ENCODE data around the gene IL1RAPL2.
"Not testable (repeated sequence)": the region's sequence is repeated elsewhere in the genome, so short reads cannot be mapped to it uniquely, and the experiment has no call there.

The IL1RAPL2 gene

DNA sequence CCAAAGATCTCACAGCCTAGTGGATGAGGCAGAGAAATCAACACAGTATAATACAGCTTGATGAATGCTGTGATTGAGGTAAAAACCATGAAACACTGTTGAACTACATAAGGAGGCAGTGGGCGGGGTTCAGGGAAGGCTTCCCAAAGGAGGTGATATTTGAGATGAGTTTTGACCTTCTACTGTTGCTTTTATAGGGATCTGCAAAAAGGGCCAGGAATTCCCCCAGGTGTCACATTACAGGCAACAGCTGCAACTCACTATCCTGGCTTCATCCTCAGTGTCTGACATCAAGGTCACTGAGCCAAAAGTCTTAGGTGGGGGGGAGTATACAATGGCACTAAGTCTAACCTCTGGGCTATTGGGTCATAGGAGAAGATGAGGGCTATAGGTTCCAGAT is 1070.7 kb downstream of the IL1RAPL2 start:
- no peak for DNase-seq

DNA sequence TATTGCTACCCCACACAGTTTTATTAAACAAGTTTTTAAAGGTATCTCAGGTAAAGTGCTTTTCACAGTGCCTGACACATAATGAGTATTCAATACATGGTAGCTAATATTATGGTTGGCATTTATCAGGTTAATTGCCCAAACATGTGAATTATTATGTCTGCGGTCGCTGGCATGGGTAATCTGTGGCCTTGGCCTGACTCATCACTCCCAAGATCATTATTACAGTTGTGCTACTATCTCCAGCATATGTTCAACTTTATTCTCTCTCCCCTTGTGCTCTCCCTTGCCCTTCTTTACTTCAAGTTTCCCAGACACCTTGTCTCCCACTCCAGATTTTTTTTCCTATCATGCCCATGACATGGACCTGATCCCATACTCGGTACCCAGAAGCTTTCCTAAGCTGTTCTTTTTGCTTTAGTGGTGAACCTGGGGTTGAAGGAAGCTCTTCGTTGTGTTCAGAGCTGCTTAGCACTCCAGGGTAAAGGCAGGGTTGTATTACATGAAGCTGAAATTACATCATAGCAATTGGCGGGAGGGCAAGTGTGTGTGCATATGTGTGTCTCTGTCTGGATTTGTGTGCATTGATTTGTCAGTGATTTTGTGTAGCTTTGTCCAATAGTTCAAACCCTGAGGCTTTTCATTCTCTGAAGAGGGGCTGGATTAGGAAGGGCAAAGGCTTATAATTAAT is 1079.8 kb downstream of the IL1RAPL2 start:
- peak; percentile 1 for DNase-seq

DNA sequence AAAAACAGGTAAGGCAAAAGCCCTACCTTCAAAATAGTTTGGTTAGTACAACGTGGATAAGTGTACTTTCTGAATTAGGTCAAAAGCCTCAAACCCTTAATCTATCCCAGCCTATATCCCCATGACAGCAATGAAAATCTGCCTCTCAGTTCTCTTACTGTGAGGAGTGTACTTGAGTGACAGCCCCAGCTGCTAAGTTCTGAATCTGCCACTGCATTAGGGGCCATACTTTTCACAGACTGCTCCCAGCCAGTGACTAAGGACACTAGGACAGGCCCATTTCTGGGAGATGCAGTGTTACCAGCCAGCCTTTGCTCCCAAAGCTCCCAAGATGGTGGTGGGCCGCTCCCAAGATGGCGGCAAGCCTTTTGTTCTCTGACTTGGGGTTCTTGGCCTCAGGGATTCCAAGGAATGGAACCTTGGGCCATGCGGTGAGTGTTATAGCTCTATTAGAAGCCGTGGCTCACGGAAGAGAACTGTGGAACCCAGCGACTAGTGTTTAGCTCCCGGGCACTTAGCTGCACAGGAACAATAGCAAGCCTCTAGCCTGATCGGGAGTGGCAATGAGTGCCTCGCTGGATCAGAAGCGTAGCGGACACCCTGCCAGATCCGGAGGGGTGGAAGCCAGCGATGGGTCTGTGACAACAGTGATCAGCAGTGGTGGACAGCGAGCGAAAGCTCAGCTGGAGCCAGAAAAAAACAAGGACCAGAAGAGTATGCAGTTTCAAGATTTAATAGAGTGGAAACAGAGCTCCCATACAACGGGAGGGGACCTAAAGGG is 1080.8 kb downstream of the IL1RAPL2 start:
- DNase-seq, result no peak

DNA sequence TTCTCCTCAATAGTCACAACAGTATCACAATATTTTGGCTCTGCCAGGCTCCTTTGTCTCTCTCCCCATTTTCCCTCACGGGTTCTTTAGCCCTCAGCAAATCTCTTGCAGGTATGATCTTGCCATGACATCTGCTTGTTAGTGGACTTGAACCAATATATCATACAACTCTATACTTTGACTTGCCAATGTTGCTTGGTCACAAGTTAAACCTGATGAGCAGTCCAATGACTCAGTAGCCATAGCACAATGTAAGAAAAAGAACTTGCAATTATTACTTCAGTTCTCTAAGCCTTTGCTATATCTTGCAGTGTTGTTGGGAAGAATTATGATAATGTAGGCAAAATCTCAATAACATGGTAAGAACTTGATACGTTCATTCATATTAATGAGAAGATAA is 1081.8 kb downstream of the IL1RAPL2 start:
- DNase-seq, result no peak

DNA sequence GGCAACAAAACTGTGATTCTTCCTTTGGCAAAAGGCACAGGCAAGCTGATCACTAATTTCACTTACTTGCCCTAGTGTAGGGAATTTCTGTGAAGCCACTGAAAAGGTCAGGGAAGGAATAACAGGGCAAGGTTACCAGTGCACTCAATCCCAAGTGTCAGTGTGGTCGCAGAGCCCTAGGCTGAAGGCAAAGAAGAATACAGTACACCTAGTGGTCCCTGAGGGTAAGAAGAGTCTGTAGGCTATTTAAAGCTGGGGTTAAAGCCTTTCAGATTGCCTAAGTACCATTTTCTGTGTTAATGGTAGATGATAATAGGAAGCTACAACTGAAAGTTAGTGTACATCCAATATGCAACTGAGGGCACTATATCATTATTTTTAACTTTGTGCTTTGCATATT is 1082.7 kb downstream of the IL1RAPL2 start:
- no peak for DNase-seq

DNA sequence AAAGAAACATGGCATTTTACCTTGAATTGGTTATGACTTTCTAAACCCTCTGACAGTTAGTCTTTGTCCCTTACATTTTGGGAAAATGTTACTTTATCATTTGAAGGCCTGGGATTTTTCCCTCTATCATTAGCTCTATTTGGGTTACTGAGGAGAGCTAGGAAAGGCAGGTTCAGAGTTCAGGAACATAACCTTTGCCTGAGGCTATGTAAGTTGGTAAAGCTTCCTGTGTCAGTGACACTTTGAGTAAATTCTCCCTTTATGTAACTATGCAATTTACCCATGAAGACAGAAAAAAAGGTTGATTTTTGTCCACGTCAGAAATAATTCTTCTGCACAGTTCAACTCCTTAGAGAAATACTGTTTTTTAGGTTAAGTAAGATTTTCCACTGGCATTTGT is 1084.6 kb downstream of the IL1RAPL2 start:
- DNase-seq, result no peak

DNA sequence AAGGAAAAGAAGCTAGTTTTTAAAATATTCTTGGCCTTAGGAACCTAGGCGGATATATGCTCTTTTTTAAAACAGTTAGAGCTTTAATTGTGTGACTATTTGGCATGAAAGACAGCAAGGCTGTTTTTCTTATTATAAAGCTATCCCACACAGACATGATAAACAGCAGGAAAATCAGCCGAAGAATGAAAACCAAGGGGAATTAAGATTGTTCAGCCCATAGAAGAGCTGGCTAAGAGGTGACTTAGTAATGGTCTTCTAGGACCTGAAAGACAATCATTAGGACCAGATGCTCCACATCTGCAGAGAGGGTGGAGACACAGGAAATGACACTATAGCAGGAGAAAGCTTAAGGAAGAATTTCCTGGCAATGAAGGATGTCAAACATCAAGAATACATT is 1085.0 kb downstream of the IL1RAPL2 start:
- no peak for DNase-seq

DNA sequence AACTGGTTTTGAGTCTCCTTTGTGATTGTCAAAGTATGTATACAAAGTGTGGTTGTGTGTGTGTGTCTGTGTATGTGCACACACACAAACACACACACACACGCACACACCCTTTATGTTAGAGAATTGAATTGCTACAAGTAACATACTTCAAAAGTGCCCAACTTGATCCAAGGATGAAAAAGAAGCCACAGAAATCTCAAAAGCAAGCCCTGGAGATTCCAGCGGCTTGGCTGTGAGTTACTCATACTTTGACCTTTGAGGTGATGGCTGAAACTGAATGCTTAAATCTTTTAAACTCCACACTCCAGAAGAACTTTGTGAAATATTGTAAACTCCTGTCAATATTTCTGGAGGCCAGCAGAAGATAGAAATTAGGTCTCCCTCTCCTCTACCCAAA is 1087.9 kb downstream of the IL1RAPL2 start:
- no peak for DNase-seq

DNA sequence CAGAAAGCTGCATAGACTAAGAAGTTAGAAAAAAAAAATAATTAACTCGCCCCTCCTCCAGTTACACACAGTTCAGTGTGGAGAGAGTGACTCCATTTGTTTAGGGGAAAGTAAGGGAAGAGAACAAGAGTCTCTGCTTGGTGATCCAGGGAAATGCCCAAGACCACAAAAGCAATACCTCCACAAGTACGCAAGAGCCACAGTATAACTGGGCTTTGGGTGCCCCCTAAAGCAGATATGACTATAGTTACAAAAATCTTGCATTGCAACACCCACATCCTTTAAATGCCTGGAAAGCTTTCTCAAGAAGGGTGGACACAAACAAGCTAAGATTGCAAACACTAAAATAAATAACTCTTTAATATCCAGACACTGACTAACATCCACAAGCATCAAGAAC is 1092.1 kb downstream of the IL1RAPL2 start:
- peak; percentile 2 for DNase-seq

DNA sequence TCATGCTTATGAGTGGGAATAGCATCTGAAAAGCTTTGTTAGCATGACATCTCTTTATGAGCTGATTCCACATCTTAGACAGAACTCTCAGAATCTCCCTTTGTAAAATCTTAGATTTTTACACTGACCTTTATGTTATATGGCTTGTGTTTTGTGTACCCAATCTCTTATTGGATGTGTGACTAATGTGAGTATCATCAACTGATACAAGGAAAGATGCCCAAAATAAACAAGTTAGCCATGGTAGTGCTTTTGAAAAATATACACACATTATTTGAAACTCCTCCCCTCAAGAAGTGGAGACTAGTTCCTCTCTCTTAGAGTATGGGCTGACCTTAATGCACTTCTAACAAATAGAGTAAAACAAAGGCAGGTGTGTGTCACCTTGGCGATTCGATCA is 1096.2 kb downstream of the IL1RAPL2 start:
- DNase-seq, result no peak

DNA sequence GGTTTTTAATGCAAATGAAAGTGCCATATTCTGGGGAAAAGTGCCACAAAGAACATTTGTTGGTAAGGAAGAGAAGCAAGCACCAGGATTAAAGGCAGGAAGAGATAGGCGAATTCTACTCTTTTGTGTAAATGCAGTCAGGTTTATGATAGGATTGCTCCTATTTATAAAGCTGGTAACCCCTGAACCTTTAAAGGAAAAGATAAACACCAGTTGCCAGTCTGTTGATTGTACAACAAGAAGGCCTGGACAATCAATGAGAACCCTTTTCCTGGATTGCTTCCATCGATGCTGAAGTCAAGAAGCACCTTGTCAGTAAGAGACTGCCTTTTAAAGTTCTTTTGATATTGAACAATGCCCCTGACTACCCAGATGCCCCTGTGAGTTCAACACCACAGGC is 1098.2 kb downstream of the IL1RAPL2 start:
- DNase-seq, result no peak

DNA sequence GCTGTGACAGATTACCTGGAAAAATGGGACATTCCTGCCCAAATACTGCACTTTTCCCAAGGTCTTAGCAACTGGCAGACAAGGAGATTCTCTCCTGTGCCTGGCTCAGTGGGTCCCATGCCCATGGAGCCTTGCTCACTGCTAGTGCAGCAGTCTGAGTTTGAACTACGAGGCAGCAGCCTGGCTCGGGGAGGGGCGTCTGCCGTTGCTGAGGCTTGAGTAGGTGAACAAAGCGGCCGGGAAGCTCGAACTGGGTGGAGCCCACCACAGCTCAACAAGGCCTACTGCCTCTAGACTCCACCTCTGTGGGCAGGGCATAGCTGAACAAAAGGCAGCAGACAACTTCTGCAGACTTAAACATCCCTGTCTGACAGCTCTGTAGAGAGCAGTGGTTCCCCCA is 1118.3 kb downstream of the IL1RAPL2 start:
- not testable (repeated sequence) for DNase-seq

DNA sequence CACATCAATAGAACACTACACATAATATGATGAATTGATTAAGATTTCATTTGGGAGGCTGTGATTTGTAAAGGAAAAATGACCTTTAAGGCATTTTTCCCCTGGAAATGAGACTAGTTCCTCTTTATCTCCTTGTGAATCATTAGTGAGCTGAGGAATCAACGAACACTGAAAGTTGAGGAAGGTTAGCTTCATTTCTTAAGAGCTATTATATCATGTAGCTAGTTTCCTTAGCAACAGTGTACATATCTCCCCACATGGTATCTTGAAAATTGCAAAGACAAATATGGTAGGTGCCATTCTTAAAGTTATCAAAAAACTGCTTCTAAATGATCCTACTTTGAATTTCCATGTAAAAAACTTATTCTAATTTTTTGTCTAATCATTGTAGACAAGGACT is 1128.8 kb downstream of the IL1RAPL2 start:
- DNase-seq, result no peak

DNA sequence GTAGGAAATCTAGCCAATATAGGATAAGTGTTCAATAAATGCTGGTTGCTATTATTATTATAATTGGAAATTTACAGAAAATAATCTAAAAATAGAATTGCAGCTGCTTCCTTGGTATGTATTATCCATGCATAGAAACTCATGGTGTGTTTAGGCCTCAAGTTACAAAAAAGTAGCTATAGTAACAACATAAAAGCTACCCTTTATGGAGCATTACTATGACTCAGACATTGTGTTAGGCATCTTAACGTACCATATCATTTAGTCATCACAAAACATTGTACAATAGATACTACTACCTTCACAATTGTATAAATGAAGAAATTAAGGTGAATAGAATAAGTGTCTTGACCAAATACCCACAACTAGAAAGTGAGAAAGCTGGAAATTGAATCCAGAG is 1129.5 kb downstream of the IL1RAPL2 start:
- DNase-seq, result peak; percentile 10

DNA sequence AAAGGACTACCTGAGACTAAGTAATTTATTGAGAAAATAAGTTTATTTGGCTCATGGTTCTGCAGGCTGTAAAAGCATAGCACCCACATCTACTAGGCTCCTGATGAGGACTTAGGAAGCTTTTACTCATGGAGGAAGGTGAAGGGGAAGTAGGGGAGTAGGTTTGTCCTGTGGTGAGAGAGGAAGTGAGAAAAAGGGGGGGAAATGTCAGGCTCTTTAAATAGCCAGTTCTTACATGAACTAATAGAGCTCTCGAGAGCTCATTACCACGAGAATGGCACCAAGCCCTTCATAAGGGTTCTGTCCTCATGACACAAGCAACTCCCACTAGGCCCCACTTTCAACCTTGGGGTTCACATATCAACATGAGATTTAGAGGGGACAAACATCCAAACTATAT is 1130.9 kb downstream of the IL1RAPL2 start:
- no peak for DNase-seq

DNA sequence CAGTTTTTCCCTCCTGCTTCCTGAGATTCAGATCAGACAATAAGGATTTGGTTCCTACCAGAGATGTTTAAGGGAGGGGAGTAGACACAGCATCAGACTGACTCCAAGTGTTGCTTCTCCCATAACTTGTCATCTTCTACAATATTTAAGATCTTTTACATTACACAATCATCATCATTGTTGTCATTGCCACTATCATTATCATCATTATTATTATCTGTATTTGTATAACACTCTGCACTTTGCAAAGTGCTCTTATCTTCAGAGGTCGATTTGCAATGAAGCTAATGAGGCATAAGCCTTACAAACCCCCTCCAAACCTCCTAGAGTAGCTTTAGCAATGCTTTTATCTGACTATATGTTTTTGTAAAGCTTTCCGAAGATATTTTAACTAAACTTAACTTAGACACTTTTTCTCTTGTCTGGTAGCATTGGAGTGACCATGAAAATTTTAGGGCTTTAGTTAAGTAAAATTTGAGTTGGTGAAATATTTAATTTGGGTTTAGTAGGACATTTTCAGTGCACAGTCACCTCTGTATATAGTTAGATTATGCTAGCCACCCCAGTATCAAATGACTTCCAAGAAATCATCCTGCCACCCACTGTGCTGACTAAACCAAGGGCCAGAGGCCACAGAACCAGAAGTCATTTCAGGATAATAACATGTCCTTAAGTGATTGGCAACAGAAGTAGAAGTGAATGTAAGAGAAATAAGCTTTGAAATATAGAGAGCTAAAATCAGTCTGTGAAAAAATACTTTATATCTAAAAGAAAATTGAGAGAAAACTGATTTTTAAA is 1132.2 kb downstream of the IL1RAPL2 start:
- DNase-seq, result no peak

DNA sequence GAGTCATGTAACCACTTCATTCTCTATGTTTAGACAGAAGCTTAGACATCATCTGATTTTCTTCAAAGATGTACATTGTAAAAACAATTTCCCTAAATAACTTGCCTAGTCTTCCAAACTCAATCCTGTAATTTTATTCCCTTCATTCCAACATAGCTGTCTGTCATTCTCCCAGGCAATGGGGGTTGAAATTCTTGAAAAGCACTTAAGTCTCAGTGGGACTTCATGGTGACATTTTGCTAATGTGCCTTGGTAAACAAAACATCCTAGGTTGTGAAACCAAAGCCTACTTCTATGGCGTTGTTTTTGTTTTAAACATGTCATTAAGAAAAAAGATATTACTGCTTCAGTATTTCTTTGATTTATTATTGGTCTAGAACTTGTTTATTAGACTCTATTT is 1134.3 kb downstream of the IL1RAPL2 start:
- no peak for DNase-seq

DNA sequence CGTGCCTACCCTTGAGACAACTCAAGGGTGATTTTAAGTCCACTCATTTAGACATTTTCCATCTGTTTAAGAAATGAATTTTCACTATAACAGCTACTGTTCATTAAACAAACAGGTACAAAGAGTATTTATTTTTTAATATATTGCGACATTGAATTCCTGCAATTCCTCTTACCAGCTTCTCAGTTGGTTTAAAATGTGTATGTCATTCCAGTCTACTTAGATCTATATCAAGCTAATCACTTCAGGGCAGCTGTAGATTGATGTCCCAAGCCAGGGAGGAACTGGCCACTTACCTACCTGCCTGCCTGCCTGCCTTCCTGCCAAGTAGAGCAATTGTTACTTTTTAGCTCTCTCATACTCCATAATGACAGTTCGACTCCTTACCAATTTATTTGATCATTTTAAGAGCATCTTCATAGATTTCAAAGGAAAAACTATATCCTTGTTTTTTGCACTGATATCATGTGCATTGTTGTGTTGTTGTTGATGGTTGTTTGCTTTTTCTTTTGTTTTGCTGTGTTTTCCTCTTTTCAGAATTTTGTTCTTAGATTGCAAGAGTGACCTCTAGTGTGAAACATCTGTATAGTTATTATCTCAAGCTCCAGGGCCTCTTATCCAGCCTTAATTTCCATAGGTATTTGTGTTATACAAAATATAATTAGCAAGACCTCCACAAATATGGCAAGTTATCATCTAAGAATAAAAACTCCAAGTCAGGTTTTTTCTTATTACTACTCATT is 1135.5 kb downstream of the IL1RAPL2 start:
- no peak for DNase-seq

DNA sequence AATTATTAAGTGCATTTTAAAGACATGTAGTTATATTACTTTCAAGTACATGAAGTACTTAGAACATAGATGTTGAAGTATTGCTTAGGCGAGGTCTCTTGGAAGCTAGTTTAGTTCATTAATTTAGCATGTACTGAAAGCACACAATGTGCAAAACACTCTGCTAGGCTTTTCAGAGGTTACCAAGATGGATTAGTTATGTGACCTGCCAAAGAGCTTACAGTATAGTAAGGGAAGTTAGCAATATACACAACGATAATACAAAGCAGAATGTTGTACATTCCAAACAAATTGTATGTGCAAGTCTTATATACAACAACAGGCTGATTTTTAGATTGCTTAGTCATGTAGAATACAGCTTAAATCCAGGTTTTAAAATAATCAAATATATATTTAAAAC is 1137.9 kb downstream of the IL1RAPL2 start:
- no peak for DNase-seq

DNA sequence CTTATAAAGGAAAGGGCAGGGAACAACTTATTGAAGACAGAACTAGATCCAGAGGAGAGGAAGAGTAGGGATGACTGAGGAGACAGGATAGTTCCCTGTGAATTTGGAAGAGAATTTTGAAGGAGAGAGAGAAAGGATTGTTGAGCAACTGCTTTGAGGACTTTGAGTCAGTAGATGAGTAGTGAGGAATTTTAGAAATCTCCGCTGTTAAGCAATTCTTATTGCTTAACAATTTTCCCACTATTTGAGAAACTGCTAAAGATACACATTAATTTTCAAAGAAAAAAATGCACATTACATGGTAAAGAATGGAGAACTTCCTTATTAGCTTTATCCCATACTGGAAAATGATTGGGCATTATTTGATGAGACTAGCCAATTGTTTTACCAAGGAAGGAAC is 1140.0 kb downstream of the IL1RAPL2 start:
- DNase-seq, result no peak

DNA sequence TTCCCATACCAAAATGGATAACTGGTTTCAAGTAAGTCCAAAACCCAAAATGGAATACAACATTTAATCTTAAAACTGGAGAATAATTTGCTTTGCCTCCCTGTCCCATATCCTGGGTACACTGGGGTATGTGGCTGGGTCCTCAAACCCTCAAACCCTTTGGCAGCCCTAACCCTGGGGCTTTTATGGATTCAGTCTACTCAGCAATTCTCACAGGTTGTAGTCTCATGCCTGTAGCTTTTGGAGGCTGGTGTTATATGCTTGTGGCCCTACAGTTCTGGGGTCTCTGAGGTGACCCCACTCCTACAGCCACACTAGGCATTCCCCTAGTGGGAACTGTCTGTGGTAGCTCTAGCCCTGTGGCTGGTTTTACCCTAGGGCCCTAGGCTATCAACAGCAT is 1145.8 kb downstream of the IL1RAPL2 start:
- no peak for DNase-seq

DNA sequence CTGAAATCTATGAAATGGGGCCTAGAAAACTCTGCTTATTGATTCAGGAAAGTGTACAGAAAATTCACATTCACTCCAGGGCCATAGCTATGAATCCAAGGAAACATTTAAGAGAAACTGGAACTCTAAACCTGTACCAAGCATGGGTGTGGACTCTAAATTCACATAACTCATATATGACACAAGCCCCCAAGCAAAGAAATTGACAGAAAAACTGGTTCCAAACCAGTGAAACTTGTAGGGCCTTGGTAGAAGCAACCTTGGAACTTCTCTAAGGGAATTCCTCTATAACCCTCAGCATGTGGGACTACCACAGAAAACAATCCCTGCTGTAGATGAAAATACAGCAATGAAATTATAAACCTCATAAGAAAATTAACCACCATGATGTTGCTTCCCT is 1149.7 kb downstream of the IL1RAPL2 start:
- DNase-seq, result no peak
